GM18502 (cell line): ENCODE measurements around the gene VSX2.

Experiments
- ATAC-seq: cut with Tn5 transposase; IDR thresholded peaks from one replicate; pipeline ENCODE4 v1.9.1; 2021; ENCODE audit warnings: mild to moderate bottlenecking; ENCODE audit not compliant: unreplicated experiment, poor library complexity

Gene VSX2

GRCh38 chr14:74297986-74298385, 58.7 kb downstream of the VSX2 start:
- no peak for ATAC-seq

GRCh38 chr14:74299061-74299545, 59.9 kb downstream of the VSX2 start:
- ATAC-seq: no peak

- ATAC-seq: no peak
Measured at GRCh38 chr14:74301594-74302151, 62.4 kb downstream of the VSX2 start.

GRCh38 chr14:74302152-74302628, 62.9 kb downstream of the VSX2 start:
- ATAC-seq: peak; percentile 50

GRCh38 chr14:74302634-74303569, 63.7 kb downstream of the VSX2 start, which contains the start of gene ABCD4:
TSS of gene ABCD4 (minus strand) at chr14:74302934. CDS start at chr14:74302912, 22 bp downstream.
- ATAC-seq: peak; percentile 96

GRCh38 chr14:74308695-74309094, 69.4 kb downstream of the VSX2 start:
- no peak for ATAC-seq

GRCh38 chr14:74309125-74310022, 70.1 kb downstream of the VSX2 start:
- no peak for ATAC-seq

GRCh38 chr14:74312161-74312560, 72.9 kb downstream of the VSX2 start:
- no peak for ATAC-seq
